Epithelial cell of proximal tubule (primary cell): ENCODE measurements around the gene PCCA. TPM values are rescaled to one million over a fixed set of nuclear protein-coding genes. Genes with fewer than 3 reads are reported as not detected.
"Not testable (repeated sequence)": the region's sequence is repeated elsewhere in the genome, so short reads cannot be mapped to it uniquely, and the experiment has no call there.

Experiments
- DNase-seq: peaks from one replicate; pipeline ENCODE4 v3.0.0-alpha.2; 2011; ENCODE audit warnings: low read depth
- H3K4me3 ChIP-seq: 2 replicates; pipeline ENCODE4 v1.5.1; 2011; ENCODE audit warnings: low read depth, mild to moderate bottlenecking, low read length
- CTCF ChIP-seq: conservative IDR thresholded peaks from 2 replicates; pipeline ENCODE4 v1.5.1; 2012; ENCODE audit warnings: low read depth, mild to moderate bottlenecking, low read length
- total RNA-seq: library from RNA; depleted of rRNA; stranded (reverse); fragments of >200 nt; gene quantifications from 2 replicates; pipeline ENCODE4 v1.2.3, GENCODE V29; 2015

Gene PCCA
- total RNA-seq, 1 donor from 2014 or later, result 17.8 TPM

DNA sequence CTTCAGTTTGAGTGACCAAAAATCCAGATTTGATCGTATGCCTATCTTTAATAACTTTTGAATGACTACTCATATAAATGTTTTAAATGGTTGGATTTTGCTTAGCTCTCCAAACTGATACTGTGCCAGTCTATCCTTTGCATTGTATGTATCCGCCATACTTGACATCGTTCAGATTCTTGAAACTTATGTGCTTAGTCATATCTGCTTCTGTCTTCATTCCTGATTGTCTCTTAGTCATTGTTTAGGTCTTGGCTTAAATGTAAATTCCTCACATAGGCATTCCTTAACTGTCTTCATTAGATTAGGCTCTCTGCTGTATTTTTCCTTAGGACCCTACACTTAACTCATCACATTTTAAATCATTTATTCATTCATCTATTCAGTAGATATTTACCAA, 126.0 kb downstream of the PCCA start:
- DNase-seq, result no peak
- no peak for TF ChIP-seq CTCF
- H3K4me3 ChIP-seq, result no peak overlapping the region

DNA sequence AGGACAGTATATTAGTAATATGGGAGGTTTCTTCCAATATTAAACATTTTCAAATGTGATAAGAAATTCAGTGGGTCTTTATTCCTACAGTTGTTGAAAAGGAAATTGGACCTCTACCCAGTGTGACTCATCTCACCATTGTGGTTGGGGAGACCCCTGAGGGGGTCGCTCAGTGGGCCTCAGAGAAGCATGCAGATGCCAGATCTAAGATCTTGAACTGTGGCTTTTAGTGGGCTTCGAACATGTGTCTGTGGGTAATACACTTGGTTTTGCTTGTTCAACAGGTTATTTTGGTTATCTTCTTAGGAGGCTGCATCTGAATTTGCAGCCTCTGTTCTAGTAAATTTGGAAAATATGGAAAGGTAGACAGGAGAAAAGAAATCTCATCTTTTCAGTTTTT, 132.3 kb downstream of the PCCA start:
- TF ChIP-seq CTCF, result no peak
- no peak overlapping the region for H3K4me3 ChIP-seq
- no peak for DNase-seq

- H3K4me3 ChIP-seq, DNase-seq: not testable (repeated sequence)
These were observed 135.2 kb downstream of the PCCA start for GRCh38 chr13:100223966-100224530.

DNA sequence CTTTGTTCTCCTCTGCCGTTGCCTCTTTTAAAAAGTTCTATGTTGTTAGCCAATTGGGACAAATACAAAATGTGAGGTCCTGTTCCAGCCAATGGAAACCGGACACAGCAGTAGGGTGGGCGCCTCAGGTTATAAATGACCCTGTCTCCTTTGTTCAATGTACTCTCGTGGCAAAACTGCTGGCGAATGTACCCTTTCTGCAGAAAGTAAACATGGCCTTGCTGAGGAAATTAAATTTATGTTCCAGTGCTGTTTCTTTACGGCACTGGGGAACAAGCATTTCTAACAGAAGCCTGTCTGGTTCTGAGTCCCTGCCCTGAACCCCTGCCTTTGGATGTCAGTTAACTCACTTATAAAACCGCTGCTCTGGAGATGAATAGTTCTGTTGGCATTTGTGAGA, 140.7 kb downstream of the PCCA start:
- H3K4me3 ChIP-seq, result no peak overlapping the region
- no peak for TF ChIP-seq CTCF
- DNase-seq, result no peak

- TF ChIP-seq CTCF, result no peak
- DNase-seq, result no peak
- no peak overlapping the region for H3K4me3 ChIP-seq
These were observed 141.9 kb downstream of the PCCA start for GRCh38 chr13:100230769-100231149.

GRCh38 chr13:100231176-100231575, 142.3 kb downstream of the PCCA start:
- no peak for DNase-seq
- no peak for TF ChIP-seq CTCF
- H3K4me3 ChIP-seq, result no peak overlapping the region

- no peak for DNase-seq
These were observed 145.1 kb downstream of the PCCA start for GRCh38 chr13:100234006-100234405.

More at GRCh38 chr13:100234006-100234405, 145.1 kb downstream of the PCCA start:
- no peak for TF ChIP-seq CTCF
- no peak overlapping the region for H3K4me3 ChIP-seq
